ENCODE results near the gene IL17F.

- TF ChIP-seq, protein P1, sequence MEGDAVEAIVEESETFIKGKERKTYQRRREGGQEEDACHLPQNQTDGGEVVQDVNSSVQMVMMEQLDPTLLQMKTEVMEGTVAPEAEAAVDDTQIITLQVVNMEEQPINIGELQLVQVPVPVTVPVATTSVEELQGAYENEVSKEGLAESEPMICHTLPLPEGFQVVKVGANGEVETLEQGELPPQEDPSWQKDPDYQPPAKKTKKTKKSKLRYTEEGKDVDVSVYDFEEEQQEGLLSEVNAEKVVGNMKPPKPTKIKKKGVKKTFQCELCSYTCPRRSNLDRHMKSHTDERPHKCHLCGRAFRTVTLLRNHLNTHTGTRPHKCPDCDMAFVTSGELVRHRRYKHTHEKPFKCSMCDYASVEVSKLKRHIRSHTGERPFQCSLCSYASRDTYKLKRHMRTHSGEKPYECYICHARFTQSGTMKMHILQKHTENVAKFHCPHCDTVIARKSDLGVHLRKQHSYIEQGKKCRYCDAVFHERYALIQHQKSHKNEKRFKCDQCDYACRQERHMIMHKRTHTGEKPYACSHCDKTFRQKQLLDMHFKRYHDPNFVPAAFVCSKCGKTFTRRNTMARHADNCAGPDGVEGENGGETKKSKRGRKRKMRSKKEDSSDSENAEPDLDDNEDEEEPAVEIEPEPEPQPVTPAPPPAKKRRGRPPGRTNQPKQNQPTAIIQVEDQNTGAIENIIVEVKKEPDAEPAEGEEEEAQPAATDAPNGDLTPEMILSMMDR (IDR thresholded peaks at IDR 0.05): no peak
- TF ChIP-seq POLR2A (IDR thresholded peaks at IDR 0.05) (no peak), POLR2AphosphoS5 (IDR thresholded peaks at IDR 0.05) (no peak)
These were observed 10.6 kb upstream of the IL17F start for GRCh38 chr6:52254731-52255378.

All from stomach (tissue), 4 donors.